NCI-H1930 (cell line): ENCODE results near the gene PRDX5.

Experiments used
- DNase-seq, 2 experiments: peaks; one replicate each; lab custom pipeline; 2025; lab: John Stamatoyannopoulos, UW

The PRDX5 gene

GRCh38 chr11:64324692-64325469, 7.0 kb downstream of the PRDX5 start:
- DNase-seq: no peak

- no peak for DNase-seq
Measured at GRCh38 chr11:64327375-64327774, 9.5 kb downstream of the PRDX5 start.

GRCh38 chr11:64327993-64328392, 10.1 kb downstream of the PRDX5 start:
- no peak for DNase-seq

GRCh38 chr11:64330888-64331287, 13.0 kb downstream of the PRDX5 start:
- DNase-seq: no peak

GRCh38 chr11:64331569-64332371, 13.8 kb downstream of the PRDX5 start:
- no peak for DNase-seq

GRCh38 chr11:64333556-64333955, 15.6 kb downstream of the PRDX5 start:
- no peak for DNase-seq

GRCh38 chr11:64334764-64335735, 17.1 kb downstream of the PRDX5 start:
- peak in 1 of 2 experiments; percentile 35 for DNase-seq

GRCh38 chr11:64337538-64338249, 19.8 kb downstream of the PRDX5 start:
- DNase-seq: no peak

- DNase-seq: no peak
Measured at GRCh38 chr11:64338716-64339115, 20.8 kb downstream of the PRDX5 start.

GRCh38 chr11:64339286-64339685, 21.4 kb downstream of the PRDX5 start:
- no peak for DNase-seq

GRCh38 chr11:64339754-64340408, 22.0 kb downstream of the PRDX5 start, which contains the start of gene CCDC88B:
Gene CCDC88B (plus strand): TSS chr11:64340204. CDS start chr11:64340267, 63 bp downstream.
- DNase-seq: no peak

- DNase-seq: no peak
Measured at GRCh38 chr11:64340671-64341335, 22.9 kb downstream of the PRDX5 start.

- no peak for DNase-seq
Measured at GRCh38 chr11:64341429-64341828, 23.5 kb downstream of the PRDX5 start.

GRCh38 chr11:64341851-64342791, 24.2 kb downstream of the PRDX5 start:
- no peak for DNase-seq

GRCh38 chr11:64342869-64343745, 25.2 kb downstream of the PRDX5 start:
- no peak for DNase-seq

GRCh38 chr11:64343767-64344559, 26.0 kb downstream of the PRDX5 start:
- DNase-seq: no peak

- DNase-seq: no peak
Measured at GRCh38 chr11:64344787-64345186, 26.9 kb downstream of the PRDX5 start.
